HG02943 (cell line): Measurements from ENCODE around the gene NKIRAS1.
"Not testable (repeated sequence)": the region's sequence is repeated elsewhere in the genome, so short reads cannot be mapped to it uniquely, and the experiment has no call there.

ENCODE experiments used
- ATAC-seq: cut with Tn5 transposase; IDR thresholded peaks from one replicate; pipeline ENCODE4 v1.9.1; 2021; ENCODE audit warnings: mild to moderate bottlenecking, low read depth, moderate library complexity; ENCODE audit not compliant: unreplicated experiment

Gene NKIRAS1

DNA sequence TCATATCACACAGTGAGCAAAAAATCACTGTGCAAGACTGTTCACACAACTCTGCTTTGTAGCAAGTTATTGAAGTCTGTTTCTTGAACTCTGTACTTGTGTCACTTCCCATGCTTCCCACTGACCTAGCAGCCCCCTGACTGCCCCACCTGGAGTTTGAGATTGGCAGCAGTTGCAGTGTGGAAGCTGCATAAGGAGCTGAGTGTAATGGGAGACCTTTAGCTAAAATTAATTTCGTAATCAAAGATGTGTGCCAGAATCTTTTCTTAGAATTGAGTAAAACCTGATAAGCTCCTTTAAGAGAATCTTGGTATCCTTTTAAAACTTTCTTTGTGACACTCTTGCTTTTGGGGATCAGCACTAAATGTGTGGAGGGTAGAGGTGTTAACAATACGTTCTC lies 42.8 kb downstream of the NKIRAS1 start:
- ATAC-seq: no peak

DNA sequence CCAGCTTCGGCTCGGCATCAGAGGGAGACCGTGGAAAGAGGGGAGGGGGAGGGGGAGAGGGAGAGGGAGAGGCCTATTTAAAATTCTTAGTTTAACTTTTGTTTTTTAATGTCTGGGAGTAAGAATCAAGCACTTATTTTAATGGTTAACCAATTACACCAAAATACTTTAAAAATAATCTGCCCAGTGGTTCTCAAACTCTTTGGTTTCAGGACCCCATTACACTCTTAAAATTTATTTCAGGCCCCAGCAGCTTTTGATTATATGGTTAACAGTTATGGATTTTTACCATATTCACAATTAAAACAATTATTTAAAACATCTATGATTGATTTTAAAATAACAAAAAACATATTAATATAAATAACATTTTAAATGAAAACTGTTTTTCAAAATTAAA lies 44.5 kb downstream of the NKIRAS1 start:
- ATAC-seq: no peak

DNA sequence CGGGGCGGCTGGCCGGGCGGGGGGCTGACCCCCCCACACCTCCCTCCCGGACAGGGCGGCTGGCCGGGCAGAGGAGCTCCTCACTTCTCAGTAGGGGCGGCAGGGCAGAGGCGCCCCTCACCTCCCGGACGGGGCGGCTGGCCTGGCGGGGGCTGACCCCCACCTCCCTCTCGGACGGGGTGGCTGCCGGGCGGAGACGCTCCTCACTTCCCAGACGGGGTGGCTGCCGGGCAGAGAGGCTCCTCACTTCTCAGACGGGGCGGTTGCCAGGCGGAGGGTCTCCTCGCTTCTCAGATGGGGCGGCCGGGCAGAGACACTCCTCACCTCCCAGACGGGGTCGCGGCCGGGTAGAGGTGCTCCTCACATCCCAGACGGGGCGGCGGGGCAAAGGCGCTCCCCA lies 45.4 kb downstream of the NKIRAS1 start:
- not testable (repeated sequence) for ATAC-seq

DNA sequence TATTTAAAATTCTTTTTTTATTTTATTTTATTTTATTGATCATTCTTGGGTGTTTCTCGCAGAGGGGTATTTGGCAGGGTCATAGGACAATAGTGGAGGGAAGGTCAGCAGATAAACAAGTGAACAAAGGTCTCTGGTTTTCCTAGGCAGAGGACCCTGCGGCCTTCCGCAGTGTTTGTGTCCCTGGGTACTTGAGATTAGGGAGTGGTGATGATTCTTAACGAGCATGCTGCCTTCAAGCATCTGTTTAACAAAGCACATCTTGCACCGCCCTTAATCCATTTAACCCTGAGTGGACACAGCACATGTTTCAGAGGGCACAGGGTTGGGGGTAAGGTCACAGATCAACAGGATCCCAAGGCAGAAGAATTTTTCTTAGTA lies 46.1 kb downstream of the NKIRAS1 start:
- not testable (repeated sequence) for ATAC-seq

DNA sequence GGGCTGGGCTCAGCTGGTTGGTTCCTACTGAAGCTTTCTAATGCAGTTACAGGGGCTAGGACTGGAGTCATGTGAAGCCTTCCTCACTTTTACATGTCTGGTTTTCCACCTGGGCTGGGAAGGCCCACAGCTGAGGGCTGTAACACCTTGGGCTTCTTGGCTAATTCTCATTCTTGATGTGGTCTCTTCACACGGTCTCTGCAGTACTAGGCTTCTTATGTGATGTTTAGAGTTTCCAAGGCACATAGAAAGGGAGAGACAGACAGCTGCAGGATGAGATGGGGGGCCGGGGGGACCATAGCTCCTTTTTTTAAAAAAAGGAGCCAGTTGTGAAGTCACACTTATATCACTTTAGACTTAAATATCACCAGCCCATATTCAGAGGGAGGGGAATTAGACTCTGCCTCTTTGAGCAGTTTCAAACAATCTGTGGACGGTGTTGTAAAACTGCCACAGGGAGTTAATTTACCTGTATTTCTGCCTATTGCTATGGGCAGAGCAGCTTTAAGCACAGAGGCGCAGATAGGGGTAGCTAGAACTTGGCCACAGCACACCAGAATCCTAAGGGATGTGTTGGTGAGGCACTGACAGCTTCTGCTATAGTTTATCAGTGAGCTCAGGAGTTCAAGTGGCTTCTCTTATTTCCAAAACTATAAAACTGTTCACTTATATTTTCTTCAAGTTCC lies 46.7 kb downstream of the NKIRAS1 start:
- ATAC-seq: no peak

DNA sequence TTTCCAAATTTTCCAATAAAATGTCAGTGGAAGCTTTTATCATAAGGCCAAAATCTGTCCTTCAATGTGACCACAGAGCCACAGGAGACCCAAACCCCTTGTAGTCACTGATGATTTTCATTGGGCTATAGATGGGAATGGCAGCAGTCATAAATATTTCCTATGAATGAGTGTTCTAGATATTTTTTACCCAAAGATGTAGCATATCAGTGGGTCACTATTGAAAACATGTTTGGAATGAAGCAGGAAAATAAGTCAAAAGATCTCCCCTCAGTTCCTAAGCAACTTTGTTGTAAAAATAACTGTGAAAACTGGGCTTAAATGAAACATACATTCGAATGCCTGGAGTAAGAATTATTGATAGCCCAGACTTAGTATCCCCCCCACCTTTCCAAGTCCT lies 49.0 kb downstream of the NKIRAS1 start:
- ATAC-seq: no peak

DNA sequence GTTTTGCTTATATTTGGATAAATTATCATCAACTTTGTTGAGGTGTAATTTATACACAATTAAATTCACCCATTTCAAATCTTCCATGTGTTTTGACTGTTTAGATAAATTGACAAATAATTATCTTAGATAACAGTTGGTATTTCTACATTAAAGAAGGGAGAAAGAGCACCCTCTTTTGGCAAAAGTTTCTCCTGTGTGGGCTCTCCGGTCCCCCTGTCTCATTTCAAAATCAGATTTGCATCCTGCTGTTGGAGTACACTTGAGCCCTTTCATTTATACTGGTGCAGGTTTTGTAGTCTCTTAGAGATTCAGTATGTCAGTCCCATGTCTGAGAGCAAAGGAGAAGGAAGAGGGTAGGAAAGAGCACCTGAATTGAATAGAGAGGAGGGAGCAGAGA lies 49.4 kb downstream of the NKIRAS1 start:
- ATAC-seq: no peak

DNA sequence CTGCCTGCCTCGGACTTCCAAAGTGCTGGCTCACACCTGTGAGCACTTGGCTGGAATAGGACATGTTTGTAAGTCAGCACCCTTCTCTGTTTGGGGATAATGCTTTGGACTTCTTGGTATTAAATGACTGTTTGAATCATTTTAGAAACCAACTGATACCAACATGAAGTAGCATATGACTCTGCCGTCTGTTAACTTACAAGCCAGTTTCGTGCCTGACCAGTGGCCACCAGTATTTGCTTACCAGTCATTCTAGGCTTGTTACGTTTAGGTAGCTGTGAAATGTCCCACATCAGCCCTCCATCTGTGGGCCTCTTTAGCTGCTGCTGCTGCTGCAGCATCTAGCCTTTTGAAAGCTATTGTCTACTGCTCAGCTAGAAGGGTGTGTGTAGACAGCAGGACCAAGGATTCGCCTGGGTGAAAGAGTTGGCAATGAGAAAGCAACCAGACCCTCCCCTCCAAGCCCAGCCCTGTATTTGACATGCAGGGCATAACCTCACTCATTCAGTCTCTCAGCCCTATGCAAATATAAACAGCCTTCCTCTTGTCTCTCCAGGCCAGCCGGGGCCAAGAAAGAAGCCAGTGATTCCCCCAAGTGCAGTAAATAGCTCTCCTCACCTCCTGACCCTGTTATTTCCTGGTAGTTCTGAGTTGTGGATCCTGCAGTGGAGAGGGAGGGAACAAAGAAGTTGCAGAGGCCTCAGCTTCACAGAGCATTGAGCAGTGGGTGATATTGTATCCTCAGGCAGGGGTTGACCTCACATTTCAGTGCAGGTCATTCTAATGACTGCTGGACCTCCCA lies 51.0 kb downstream of the NKIRAS1 start:
- peak; percentile 67 for ATAC-seq

DNA sequence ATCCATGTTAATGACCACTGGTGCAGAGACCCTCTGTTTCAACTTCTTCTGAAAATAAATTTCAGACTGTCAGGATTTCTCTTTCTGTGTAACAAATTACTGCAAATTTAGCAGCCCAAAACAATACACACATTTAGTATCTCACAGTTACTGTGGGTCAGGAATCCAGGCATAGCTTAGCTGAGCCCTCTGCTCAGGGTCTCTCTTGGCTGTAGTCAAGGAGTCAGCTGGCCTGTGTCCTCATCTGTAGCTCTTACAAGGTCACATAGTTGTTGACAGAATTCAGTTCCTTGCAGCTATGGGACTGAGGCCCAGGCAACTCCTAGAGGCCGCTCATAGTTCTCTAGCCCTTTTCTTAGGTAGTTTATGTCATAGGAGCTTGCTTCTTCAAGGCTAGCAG lies 51.9 kb downstream of the NKIRAS1 start:
- no peak for ATAC-seq

DNA sequence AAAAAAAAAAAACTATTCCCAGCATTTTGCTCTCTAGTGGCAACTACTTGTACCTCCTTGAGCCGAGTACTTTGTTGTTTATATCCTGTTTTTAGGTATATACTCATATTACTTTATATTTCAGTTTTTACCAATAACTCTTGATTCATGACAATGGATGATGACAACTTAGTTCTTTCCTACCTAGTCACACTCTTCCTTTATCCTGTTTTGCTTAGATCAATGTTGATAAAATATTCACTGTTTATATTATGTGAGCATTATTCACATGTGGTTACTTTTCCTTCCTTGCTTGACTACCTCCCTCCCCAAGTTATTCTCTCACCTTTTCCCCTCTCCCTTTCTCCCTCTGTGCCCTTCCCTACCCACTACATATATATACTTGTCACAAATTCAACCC lies 53.7 kb downstream of the NKIRAS1 start:
- ATAC-seq: no peak

DNA sequence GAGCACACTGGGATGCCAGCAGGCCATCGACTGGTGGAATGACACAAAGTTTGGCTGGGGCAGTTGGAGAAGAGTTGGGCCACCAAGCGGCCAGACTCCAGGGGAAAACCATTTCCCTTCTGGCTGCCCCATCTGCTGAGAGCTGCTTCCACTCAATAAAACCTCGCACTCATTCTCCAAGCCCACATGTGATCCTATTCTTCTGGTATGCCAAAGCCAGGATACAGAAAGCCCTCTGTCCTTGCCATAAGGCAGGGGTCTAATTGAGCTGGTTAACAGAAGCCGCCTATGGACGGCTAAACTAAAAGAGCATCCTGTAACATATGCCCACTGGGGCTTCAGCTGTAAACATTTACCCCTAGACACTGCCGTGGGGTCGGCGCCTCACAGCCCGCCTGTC lies 55.1 kb downstream of the NKIRAS1 start:
- ATAC-seq: no peak

DNA sequence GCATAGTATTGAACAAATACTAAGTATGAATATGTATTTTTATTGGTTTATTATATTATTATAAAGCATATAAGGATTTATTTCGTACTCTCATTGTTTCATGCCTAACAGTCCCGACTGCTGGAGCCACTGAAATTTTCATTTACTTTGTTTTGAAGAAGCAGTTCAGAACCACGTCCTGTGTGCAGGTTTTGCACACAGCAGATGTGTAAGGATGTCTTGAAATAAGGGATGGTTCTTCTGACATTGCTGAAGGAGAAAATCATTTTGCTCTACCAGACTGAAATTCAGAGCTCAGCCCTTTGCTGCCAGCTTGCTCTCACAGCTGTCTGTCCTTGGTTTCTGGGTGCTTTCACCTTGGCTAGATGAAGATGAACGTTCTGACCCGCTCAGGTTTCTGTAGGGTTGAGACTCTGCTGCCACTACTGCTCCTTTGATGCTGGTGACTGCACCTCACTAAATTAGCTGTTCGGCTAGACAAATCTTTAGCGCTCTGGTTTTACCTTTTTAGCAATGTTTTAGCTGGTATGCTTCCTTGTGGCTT lies 56.9 kb downstream of the NKIRAS1 start:
- no peak for ATAC-seq

DNA sequence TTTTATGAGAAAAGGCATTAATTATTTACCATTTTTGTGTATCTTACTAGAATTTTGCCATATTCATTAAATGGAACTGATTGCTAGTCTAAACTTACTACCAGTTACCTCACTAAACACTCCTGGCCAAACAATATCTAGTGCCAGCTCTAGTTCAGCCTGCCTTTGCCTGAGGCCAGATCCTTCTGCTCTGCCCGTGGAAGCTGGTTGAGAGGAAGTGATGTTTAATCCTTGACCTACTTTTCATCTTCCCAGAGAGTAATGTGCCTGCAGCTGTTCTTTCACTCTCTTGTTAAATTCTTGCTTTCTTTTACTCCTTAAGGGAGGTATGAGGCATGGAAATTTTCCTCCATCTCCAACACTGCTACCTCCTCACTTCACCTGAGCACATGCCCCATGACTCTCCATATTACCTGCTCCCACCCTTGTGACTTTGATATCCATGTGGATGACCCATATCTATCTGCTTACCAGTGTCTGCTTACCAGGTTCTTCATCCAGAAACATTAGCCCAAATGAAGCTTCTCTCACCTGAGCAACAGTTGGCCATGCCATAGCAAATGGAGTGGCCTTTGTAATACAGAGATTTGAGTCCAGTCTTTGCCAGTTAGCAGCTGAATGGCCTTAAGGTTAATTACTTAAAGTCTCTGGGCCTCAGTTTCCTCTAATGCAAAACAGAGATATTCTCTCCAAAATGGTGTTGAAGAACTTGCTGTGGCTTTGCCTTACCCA lies 57.6 kb downstream of the NKIRAS1 start:
- ATAC-seq: no peak

DNA sequence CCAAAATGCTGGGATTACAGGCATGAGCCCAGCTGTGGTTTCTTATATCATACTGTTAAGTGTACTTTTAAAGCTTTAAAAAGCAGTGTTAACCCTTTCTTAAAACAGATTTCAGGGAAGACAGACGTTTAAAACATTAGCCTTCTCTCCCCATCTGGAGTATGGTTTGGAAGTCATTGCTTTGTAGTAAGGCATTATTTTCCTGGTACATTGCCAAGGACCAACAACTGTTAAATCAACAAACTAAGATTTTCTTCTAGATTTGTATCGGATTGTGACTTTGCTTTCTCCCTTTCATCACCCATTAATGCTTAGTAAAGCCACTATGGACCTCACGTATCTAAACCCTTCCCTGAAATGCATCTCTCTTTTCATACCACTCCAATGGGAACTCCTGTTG lies 60.5 kb downstream of the NKIRAS1 start:
- no peak for ATAC-seq

DNA sequence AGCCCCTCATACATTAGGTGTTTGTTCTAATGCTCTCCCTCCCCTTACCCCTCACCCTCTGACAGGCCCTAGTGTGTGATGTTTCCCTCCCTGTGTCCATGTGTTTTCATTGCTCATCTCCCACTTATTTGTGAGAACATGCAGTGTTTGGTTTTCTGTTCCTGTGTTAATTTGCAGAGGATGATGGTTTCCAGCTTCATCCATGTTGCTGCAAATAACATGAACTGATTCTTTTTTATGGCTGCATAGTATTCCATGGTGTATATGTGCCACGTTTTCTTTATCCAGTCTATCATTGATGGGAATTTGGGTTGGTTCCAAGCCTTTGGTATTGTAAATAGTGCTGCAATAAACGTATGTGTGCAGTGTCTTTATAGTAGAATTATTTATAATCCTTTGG lies 67.3 kb downstream of the NKIRAS1 start:
- ATAC-seq: not testable (repeated sequence)

DNA sequence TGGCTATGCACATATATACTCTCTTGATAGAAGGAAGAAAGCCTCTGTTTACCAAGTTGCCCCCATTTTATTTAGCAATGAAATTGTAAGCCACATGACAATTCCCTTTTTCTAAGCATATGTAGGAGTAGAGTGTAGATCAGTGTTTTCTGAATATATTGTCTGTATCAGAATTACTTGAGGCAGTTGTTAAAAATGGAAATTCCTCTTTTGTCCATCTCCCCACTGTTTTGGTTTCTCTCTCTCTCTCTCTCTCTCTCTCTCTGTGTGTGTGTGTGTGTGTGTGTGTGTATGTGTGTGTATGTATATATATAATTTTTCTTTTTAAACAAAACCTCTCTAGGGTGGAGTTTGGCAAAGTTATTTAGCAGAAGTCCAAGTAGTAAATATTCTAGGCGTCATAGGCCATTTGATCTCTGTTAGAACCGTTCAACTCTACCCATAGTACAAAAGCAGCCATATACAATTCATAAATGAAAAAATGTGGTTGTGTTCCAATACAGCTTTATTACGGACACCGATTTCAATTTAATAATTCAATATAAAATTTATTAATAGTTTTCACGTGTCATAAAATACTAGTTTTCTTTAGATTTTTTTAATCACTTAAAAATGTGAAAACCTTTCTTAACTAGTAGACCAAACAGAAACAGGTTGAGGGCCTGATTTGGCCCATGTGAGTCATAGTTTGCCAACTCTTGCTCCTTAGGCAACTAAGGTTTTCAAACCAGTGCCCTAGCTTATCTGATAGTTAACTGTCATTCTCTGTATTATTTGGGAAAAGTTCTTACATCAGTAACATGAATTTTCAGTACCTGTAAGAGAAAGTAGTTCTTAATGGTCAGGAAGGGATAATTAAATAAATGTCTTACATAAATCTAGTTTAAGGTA lies 71.2 kb downstream of the NKIRAS1 start:
- ATAC-seq: no peak

DNA sequence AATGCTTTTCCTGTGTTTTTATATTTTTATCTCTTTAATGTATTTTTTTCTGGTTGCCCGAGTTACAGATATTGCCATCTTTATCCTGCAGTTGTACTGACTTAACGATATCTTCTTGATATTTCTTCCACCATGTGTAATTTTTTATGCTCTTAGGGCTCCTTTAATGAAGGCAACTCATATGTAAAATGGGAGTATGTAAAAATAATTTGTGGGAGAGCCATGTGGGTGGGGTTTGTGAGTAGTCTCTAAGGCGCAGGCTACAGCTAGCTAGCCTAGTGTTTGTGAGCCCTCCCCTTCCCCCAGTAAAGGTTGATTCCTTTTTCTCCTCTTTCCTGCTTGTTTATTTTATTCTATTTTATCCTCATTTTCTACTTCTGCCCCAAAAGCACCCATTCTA lies 72.9 kb downstream of the NKIRAS1 start:
- no peak for ATAC-seq
